Endometrial microvascular endothelial cells (primary cell): ENCODE data around the gene TFB1M. TPM values are rescaled to one million over a fixed set of nuclear protein-coding genes. Genes with fewer than 3 reads are reported as not detected.

Experiments
- in situ Hi-C: cut with HindIII; loops from 2 replicates; pipeline ENCODE4 v1.10.0; 2017; ENCODE audit warnings: low sequenced_read_pairs, low pct_unique_long_range_greater_than_20kb; ENCODE audit errors: inconsistent ontology term
- total RNA-seq: library from RNA; depleted of rRNA; stranded (reverse); fragments of >200 nt; gene quantifications from one replicate; pipeline ENCODE4 v1.2.3, GENCODE V29; 2015; ENCODE audit errors: inconsistent ontology term

The TFB1M gene
- total RNA-seq, 1 donor from 2014 or later, result 26.1 TPM

GRCh38 chr6:155311583-155311982 is 2.7 kb downstream of the TFB1M start:
- in situ Hi-C loops, result loop anchor here (10.0 kb wide), 1 partner anchor 137 kb away; no protein-coding TSS in a partner anchor

GRCh38 chr6:155311086-155311485 is 3.2 kb downstream of the TFB1M start:
- in situ Hi-C loops, result loop anchor here (10.0 kb wide), 1 partner anchor 136 kb away; no protein-coding TSS in a partner anchor

- in situ Hi-C loops, result loop anchor here (10.0 kb wide), 1 partner anchor 136 kb away; no protein-coding TSS in a partner anchor
Observed at GRCh38 chr6:155310596-155310995, 3.7 kb downstream of the TFB1M start.

GRCh38 chr6:155309150-155309549 is 5.1 kb downstream of the TFB1M start:
- in situ Hi-C loops, result no loop called here

- in situ Hi-C loops, result no loop called here
Observed at GRCh38 chr6:155306958-155307357, 7.3 kb downstream of the TFB1M start.

- in situ Hi-C loops, result no loop called here
Observed at GRCh38 chr6:155303361-155303870, 10.9 kb downstream of the TFB1M start.

GRCh38 chr6:155301867-155302266 is 12.4 kb downstream of the TFB1M start:
- in situ Hi-C loops, result no loop called here

GRCh38 chr6:155297669-155298068 is 16.6 kb downstream of the TFB1M start:
- in situ Hi-C loops, result no loop called here

- in situ Hi-C loops, result no loop called here
Observed at GRCh38 chr6:155292711-155293110, 21.6 kb downstream of the TFB1M start.

- in situ Hi-C loops, result no loop called here
Observed at GRCh38 chr6:155291291-155291690, 23.0 kb downstream of the TFB1M start.

GRCh38 chr6:155290491-155290890 is 23.8 kb downstream of the TFB1M start:
- in situ Hi-C loops, result no loop called here

- in situ Hi-C loops, result no loop called here
Observed at GRCh38 chr6:155287762-155288161, 26.5 kb downstream of the TFB1M start.

GRCh38 chr6:155284775-155285174 is 29.5 kb downstream of the TFB1M start:
- in situ Hi-C loops, result no loop called here

GRCh38 chr6:155278319-155279049 is 35.8 kb downstream of the TFB1M start:
- in situ Hi-C loops, result no loop called here

- in situ Hi-C loops, result no loop called here
Observed at GRCh38 chr6:155276638-155277037, 37.6 kb downstream of the TFB1M start.

- in situ Hi-C loops, result no loop called here
Observed at GRCh38 chr6:155275808-155276480, 38.3 kb downstream of the TFB1M start.

- in situ Hi-C loops, result no loop called here
Observed at GRCh38 chr6:155274533-155274932, 39.8 kb downstream of the TFB1M start.

- in situ Hi-C loops, result no loop called here
Observed at GRCh38 chr6:155274106-155274505, 40.2 kb downstream of the TFB1M start.

GRCh38 chr6:155273431-155273830 is 40.9 kb downstream of the TFB1M start:
- in situ Hi-C loops, result no loop called here
